IMR-90 (cell line): ENCODE measurements around the gene SEC14L1. TPM values are rescaled to one million over a fixed set of nuclear protein-coding genes. Genes with fewer than 3 reads are reported as not detected.

Source experiments
- ATAC-seq: fragments of 200-7000 bp; cut with Tn5 transposase; 2 replicates; pipeline ENCODE4 v1.9.1; 2020; ENCODE audit warnings: low read depth, mild to moderate bottlenecking, moderate library complexity
- BruUV-seq: library from RNA; stranded (reverse); fragments of 400-500 nt; replicated peaks from 2 replicates; lab custom pipeline; 2021; lab: Mats Ljungman, UMichigan
- CTCF ChIA-PET: fragments of 300-600 bp; formaldehyde crosslinking; extraction: SDS; loops from one replicate; lab custom pipeline; 2021; ENCODE audit warnings: antibody characterized with exemption; lab: Yijun Ruan, JAX
- POLR2A ChIA-PET: fragments of 300-600 bp; sonication (Branson Sonifier 250); formaldehyde crosslinking; loops from one replicate; lab custom pipeline; 2022; ENCODE audit warnings: antibody characterized with exemption; ENCODE audit not compliant: unreplicated experiment; lab: Charles Lee
- DNase-seq: peaks from one replicate; pipeline ENCODE4 v3.0.0; 2013
- H2AFZ ChIP-seq: replicated peaks from 2 replicates; pipeline ENCODE3; 2013; ENCODE audit warnings: low read length, mild to moderate bottlenecking; ENCODE audit not compliant: poor library complexity
- H2AK5ac ChIP-seq: 2 replicates; pipeline ENCODE4 v1.6.1; 2013; ENCODE audit warnings: low read depth, low read length, inconsistent platforms
- H2AK9ac ChIP-seq: replicated peaks from 2 replicates; pipeline ENCODE3; 2013; ENCODE audit warnings: mild to moderate bottlenecking, low read depth, low read length, moderate library complexity; ENCODE audit not compliant: poor library complexity
- H2BK120ac ChIP-seq: 2 replicates; pipeline ENCODE4 v1.6.1; 2013; ENCODE audit warnings: low read depth, low read length, inconsistent platforms
- H2BK15ac ChIP-seq: 3 replicates; pipeline ENCODE4 v1.6.1; 2013; ENCODE audit warnings: low read depth, low read length, inconsistent platforms
- H2BK20ac ChIP-seq: 2 replicates; pipeline ENCODE4 v1.6.1; 2013; ENCODE audit warnings: low read depth, mild to moderate bottlenecking, inconsistent platforms, low read length, moderate library complexity
- H2BK5ac ChIP-seq: 2 replicates; pipeline ENCODE4 v1.6.1; 2013; ENCODE audit warnings: mild to moderate bottlenecking, low read depth, low read length, inconsistent platforms; ENCODE audit not compliant: poor library complexity, severe bottlenecking
- H3K14ac ChIP-seq: replicated peaks from 2 replicates; pipeline ENCODE4 v1.6.1; 2013; ENCODE audit warnings: low read depth, low read length, inconsistent platforms
- H3K18ac ChIP-seq: 2 replicates; pipeline ENCODE4 v1.6.1; 2013; ENCODE audit warnings: low read depth, low read length, control low read depth
- H3K23ac ChIP-seq: 2 replicates; pipeline ENCODE4 v1.6.1; 2013; ENCODE audit warnings: low read depth, low read length, inconsistent platforms
- H3K27ac ChIP-seq: 2 replicates; pipeline ENCODE4 v1.5.1; 2013; ENCODE audit warnings: mild to moderate bottlenecking, control low read depth, low read length; ENCODE audit not compliant: insufficient read depth
- H3K27me3 ChIP-seq: 2 replicates; pipeline ENCODE4 v1.6.1; 2013; ENCODE audit warnings: low read length; ENCODE audit not compliant: control insufficient read depth, insufficient read depth
- H3K36me3 ChIP-seq: 2 replicates; pipeline ENCODE4 v1.6.1; 2013; ENCODE audit warnings: low read length, mixed read lengths; ENCODE audit not compliant: control insufficient read depth, insufficient read depth
- H3K4ac ChIP-seq: 2 replicates; pipeline ENCODE4 v1.6.1; 2013; ENCODE audit warnings: low read depth, low read length, inconsistent platforms
- H3K4me1 ChIP-seq: 2 replicates; pipeline ENCODE4 v1.6.1; 2013; ENCODE audit warnings: low read length, mixed read lengths; ENCODE audit not compliant: control insufficient read depth, insufficient read depth
- H3K4me2 ChIP-seq: 2 replicates; pipeline ENCODE4 v1.6.1; 2013; ENCODE audit warnings: low read depth, mild to moderate bottlenecking, control low read depth, low read length, moderate library complexity
- H3K4me3 ChIP-seq: 2 replicates; pipeline ENCODE4 v1.5.1; 2013; ENCODE audit warnings: low read depth, mild to moderate bottlenecking, control low read depth, low read length, moderate library complexity; ENCODE audit not compliant: insufficient read depth
- H3K56ac ChIP-seq: 2 replicates; pipeline ENCODE4 v1.6.1; 2013; ENCODE audit warnings: low read length, inconsistent platforms; ENCODE audit not compliant: insufficient read depth; ENCODE audit errors: extremely low read depth
- H3K79me1 ChIP-seq, 2 experiments: 2 replicates each; pipeline ENCODE4 v1.6.1; 2013; ENCODE audit warnings: low read length in 2 of 2, inconsistent platforms in 1 of 2, low read depth in 1 of 2
- H3K9ac ChIP-seq: 2 replicates; pipeline ENCODE4 v1.6.1; 2013; ENCODE audit warnings: low read depth, low read length, control low read depth
- H3K9me1 ChIP-seq: 2 replicates; pipeline ENCODE4 v1.6.1; 2013; ENCODE audit warnings: low read length, inconsistent platforms; ENCODE audit not compliant: insufficient read depth
- H3K9me3 ChIP-seq: 2 replicates; pipeline ENCODE4 v1.6.1; 2013; ENCODE audit warnings: low read length; ENCODE audit not compliant: control insufficient read depth, insufficient read depth
- H4K20me1 ChIP-seq: 2 replicates; pipeline ENCODE4 v1.6.1; 2013; ENCODE audit warnings: low read length, inconsistent platforms; ENCODE audit not compliant: insufficient read depth
- H4K5ac ChIP-seq: 2 replicates; pipeline ENCODE4 v1.6.1; 2013; ENCODE audit warnings: mild to moderate bottlenecking, low read depth, low read length, control low read depth
- H4K8ac ChIP-seq, 2 experiments: 2 replicates each; pipeline ENCODE4 v1.6.1; 2013; ENCODE audit warnings: low read depth in 2 of 2, low read length in 2 of 2, control low read depth in 1 of 2, inconsistent platforms in 1 of 2
- H4K91ac ChIP-seq: 2 replicates; pipeline ENCODE4 v1.6.1; 2013; ENCODE audit warnings: low read depth, low read length, inconsistent platforms; ENCODE audit not compliant: insufficient read depth
- BHLHE40 ChIP-seq: fragments of 150-350 bp; IDR thresholded peaks from 2 replicates; pipeline ENCODE4 v1.6.1; 2016; ENCODE audit warnings: mild to moderate bottlenecking, low read depth, low read length
- CEBPB ChIP-seq: IDR thresholded peaks from 2 replicates; pipeline ENCODE4 v1.6.1; 2012; ENCODE audit warnings: low read depth, low read length, improper control_type of control experiment
- CHD1 ChIP-seq: IDR thresholded peaks from 2 replicates; pipeline ENCODE4 v1.6.1; 2012; ENCODE audit warnings: low read depth, low read length, improper control_type of control experiment
- FOS ChIP-seq: fragments of 150-350 bp; IDR thresholded peaks from 2 replicates; pipeline ENCODE4 v1.6.1; 2016; ENCODE audit warnings: low read depth, low read length
- MAFK ChIP-seq: IDR thresholded peaks from 2 replicates; pipeline ENCODE4 v1.6.1; 2012; ENCODE audit warnings: low read depth, low read length, improper control_type of control experiment
- MAZ ChIP-seq: IDR thresholded peaks from 2 replicates; pipeline ENCODE4 v1.6.1; 2012; ENCODE audit warnings: low read depth, mild to moderate bottlenecking, low read length, improper control_type of control experiment, moderate library complexity, borderline replicate concordance
- MXI1 ChIP-seq: IDR thresholded peaks from 2 replicates; pipeline ENCODE4 v1.6.1; 2012; ENCODE audit warnings: low read depth, mild to moderate bottlenecking, low read length, moderate library complexity, borderline replicate concordance
- NFE2L2 ChIP-seq: fragments of 150-350 bp; IDR thresholded peaks from 2 replicates; pipeline ENCODE4 v1.6.1; 2016; ENCODE audit warnings: low read depth, mild to moderate bottlenecking, low read length
- POLR2A ChIP-seq: IDR thresholded peaks from 2 replicates; pipeline ENCODE4 v1.6.1; 2012; ENCODE audit warnings: mild to moderate bottlenecking, low read depth, low read length
- RAD21 ChIP-seq: IDR thresholded peaks from 2 replicates; pipeline ENCODE4 v1.6.1; 2012; ENCODE audit warnings: low read length, improper control_type of control experiment
- RCOR1 ChIP-seq: IDR thresholded peaks from 2 replicates; pipeline ENCODE4 v1.6.1; 2012; ENCODE audit warnings: mild to moderate bottlenecking, low read length, improper control_type of control experiment; ENCODE audit not compliant: insufficient replicate concordance
- RFX5 ChIP-seq: IDR thresholded peaks from 2 replicates; pipeline ENCODE4 v1.8.0; 2012; ENCODE audit warnings: low read depth, mild to moderate bottlenecking, low read length, moderate library complexity
- SMC3 ChIP-seq: fragments of 150-350 bp; IDR thresholded peaks from 2 replicates; pipeline ENCODE4 v1.6.1; 2016; ENCODE audit warnings: low read depth, mild to moderate bottlenecking, antibody characterized with exemption, low read length, moderate library complexity
- WGBS, 2 experiments: methylation state at CpG; one replicate each; pipeline versions ENCODE4 v1.1.5 to v1.1.7; 2013; ENCODE audit warnings: missing lambda C conversion rate in 2 of 2; ENCODE audit not compliant: insufficient read length in 1 of 2; ENCODE audit errors: extremely low coverage in 2 of 2; 5-methylcytosine and 5-hydroxymethylcytosine counted together
- dilution Hi-C: fragments of 300-500 bp; cut with HindIII; formaldehyde crosslinking; loops from one replicate; pipeline ENCODE4 v1.14.3; 2018; ENCODE audit warnings: low sequenced_read_pairs; ENCODE audit not compliant: unreplicated experiment
- in situ Hi-C: fragments of 300-500 bp; cut with MboI; formaldehyde crosslinking; loops from 3 replicates; pipeline ENCODE4 v1.14.3; 2019; ENCODE audit warnings: low sequenced_read_pairs, inconsistent platforms, mixed read lengths
- intact Hi-C: fragments of 100-400 bp; cut with micrococcal nuclease; formaldehyde crosslinking; loops from 2 replicates; pipeline ENCODE4 v1.10.0; 2022
- polyA plus RNA-seq, 3 experiments: library from polyadenylated mRNA; depleted of rRNA; stranded (reverse); fragments of >200 nt; gene quantifications; 2 replicates each; pipeline ENCODE4 v1.2.3, GENCODE V29; 2012; ENCODE audit warnings: low replicate concordance in 1 of 3
- total RNA-seq: library from RNA; depleted of rRNA; stranded (reverse); fragments of >200 nt; gene quantifications from 2 replicates; pipeline ENCODE4 v1.2.3, GENCODE V29; 2012
- TF ChIP-seq, protein P1 (sequence below): conservative IDR thresholded peaks from 2 replicates; pipeline ENCODE4 v1.5.1; 2012; ENCODE audit warnings: mild to moderate bottlenecking, low read depth, low read length, improper control_type of control experiment
- TF ChIP-seq, protein P2 (sequence below): fragments of 150-350 bp; IDR thresholded peaks from 2 replicates; pipeline ENCODE4 v1.6.1; 2017; ENCODE audit warnings: mild to moderate bottlenecking, antibody characterized with exemption, low read length, low read depth
- TF ChIP-seq, protein P3 (sequence below): fragments of 150-350 bp; IDR thresholded peaks from 2 replicates; pipeline ENCODE4 v1.6.1; 2016; ENCODE audit warnings: low read depth, mild to moderate bottlenecking, low read length, moderate library complexity, borderline replicate concordance

Gene SEC14L1
- total and polyA plus RNA-seq, 2 of the 4 experiments (the other 2 are of a cell fraction): 24.9 to 35.8 TPM

DNA sequence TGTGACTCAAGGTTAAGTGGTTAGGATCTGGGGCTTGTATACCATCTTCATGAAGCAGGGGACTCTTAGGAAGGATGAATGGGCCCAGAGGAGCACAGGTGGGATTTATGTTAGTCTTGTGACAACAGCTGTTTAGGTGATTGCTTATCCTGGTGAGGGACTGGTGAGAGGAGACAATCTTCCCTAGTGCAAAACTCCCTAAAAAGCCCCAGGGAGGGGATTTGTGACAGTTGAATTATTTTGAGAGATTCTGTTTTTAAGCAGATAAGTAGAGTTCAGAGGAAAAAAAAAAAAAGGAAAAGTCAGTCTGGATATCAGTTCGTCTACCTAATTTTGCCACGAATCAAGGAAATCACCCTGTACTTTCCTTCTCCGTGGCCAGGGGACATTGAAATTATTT lies 35.1 kb upstream of the SEC14L1 start:
- POLR2A ChIA-PET: no interaction called here
- Histone ChIP-seq H4K5ac (no peak overlapping the region), H3K4me2 (no peak overlapping the region), H3K9me1 (peaks cover 7% of the 10 kb centered on the region), H3K27me3 (no peaks in the 10 kb centered on the region), H2BK120ac (no peak overlapping the region), H3K4me3 (no peak overlapping the region), H3K27ac (no peak overlapping the region), H2BK5ac (no peak overlapping the region), H4K20me1 (no peaks in the 10 kb centered on the region), H2AFZ (no peak overlapping the region), H3K23ac (no peak overlapping the region), H3K14ac (no peak overlapping the region), H3K4me1 (peaks cover 7% of the 10 kb centered on the region), H3K9ac (no peak overlapping the region), H3K18ac (no peak overlapping the region), H2AK9ac (no peak overlapping the region), H3K36me3 (no peaks in the 10 kb centered on the region), H2BK15ac (no peak overlapping the region), H4K91ac (no peak overlapping the region), H4K8ac (no peak overlapping the region), H3K79me1 (peaks cover 0 to 5% of the 10 kb centered on the region in 2 experiments; a peak in 1 of 4 replicates), H3K9me3 (no peaks in the 10 kb centered on the region), H3K4ac (no peak overlapping the region), H2AK5ac (no peak overlapping the region; the same call in 1 of the 2 replicates), H3K56ac (no peak overlapping the region), H2BK20ac (no peak overlapping the region)
- intact Hi-C loops: no loop called here
- DNase-seq: no peak
- TF ChIP-seq BHLHE40 (no peak), NFE2L2 (no peak), SMC3 (no peak), MXI1 (no peak), MAZ (no peak), RFX5 (no peak), POLR2A (no peak), RCOR1 (no peak), RAD21 (no peak), CHD1 (no peak), FOS (no peak), CEBPB (no peak), MAFK (no peak)
- TF ChIP-seq, protein P1, sequence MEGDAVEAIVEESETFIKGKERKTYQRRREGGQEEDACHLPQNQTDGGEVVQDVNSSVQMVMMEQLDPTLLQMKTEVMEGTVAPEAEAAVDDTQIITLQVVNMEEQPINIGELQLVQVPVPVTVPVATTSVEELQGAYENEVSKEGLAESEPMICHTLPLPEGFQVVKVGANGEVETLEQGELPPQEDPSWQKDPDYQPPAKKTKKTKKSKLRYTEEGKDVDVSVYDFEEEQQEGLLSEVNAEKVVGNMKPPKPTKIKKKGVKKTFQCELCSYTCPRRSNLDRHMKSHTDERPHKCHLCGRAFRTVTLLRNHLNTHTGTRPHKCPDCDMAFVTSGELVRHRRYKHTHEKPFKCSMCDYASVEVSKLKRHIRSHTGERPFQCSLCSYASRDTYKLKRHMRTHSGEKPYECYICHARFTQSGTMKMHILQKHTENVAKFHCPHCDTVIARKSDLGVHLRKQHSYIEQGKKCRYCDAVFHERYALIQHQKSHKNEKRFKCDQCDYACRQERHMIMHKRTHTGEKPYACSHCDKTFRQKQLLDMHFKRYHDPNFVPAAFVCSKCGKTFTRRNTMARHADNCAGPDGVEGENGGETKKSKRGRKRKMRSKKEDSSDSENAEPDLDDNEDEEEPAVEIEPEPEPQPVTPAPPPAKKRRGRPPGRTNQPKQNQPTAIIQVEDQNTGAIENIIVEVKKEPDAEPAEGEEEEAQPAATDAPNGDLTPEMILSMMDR: no peak
- TF ChIP-seq, protein P2, sequence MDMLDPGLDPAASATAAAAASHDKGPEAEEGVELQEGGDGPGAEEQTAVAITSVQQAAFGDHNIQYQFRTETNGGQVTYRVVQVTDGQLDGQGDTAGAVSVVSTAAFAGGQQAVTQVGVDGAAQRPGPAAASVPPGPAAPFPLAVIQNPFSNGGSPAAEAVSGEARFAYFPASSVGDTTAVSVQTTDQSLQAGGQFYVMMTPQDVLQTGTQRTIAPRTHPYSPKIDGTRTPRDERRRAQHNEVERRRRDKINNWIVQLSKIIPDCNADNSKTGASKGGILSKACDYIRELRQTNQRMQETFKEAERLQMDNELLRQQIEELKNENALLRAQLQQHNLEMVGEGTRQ: no peak
- TF ChIP-seq, protein P3, sequence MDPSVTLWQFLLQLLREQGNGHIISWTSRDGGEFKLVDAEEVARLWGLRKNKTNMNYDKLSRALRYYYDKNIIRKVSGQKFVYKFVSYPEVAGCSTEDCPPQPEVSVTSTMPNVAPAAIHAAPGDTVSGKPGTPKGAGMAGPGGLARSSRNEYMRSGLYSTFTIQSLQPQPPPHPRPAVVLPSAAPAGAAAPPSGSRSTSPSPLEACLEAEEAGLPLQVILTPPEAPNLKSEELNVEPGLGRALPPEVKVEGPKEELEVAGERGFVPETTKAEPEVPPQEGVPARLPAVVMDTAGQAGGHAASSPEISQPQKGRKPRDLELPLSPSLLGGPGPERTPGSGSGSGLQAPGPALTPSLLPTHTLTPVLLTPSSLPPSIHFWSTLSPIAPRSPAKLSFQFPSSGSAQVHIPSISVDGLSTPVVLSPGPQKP: no peak
- CTCF ChIA-PET: no interaction called here
- in situ Hi-C loops: no loop called here
- ATAC-seq: no peak
- dilution Hi-C loops: no loop called here
- WGBS, 2 experiments: no CpG with 5 or more reads among the region's 3 CpGs
- BruUV-seq: no TSS peak
